T-cell (primary cell): Measurements from ENCODE around the gene DDX20. TPM values are rescaled to one million over a fixed set of nuclear protein-coding genes. Genes with fewer than 3 reads are reported as not detected.

Experiments used
- ATAC-seq, 4 experiments: fragments of 200-7000 bp in 3 of 4; fragments of 150-1000 bp in 1 of 4; cut with Tn5 transposase; replicated peaks in 1 of 4; 1 replicate in 3 of 4; 2 replicates in 1 of 4; pipeline ENCODE4 v1.10.0; 2021; ENCODE audit warnings: moderate library complexity in 3 of 4, mild to moderate bottlenecking in 2 of 4, moderate number of reproducible peaks in 1 of 4
- CTCF ChIA-PET, 2 donors: fragments of 300-600 bp; sonication (Branson Sonifier 250); formaldehyde crosslinking; loops; one replicate each; lab custom pipeline; 2022; ENCODE audit warnings: antibody characterized with exemption in 2 of 2; lab: Charles Lee
- POLR2A ChIA-PET, 2 donors: fragments of 300-600 bp; sonication (Branson Sonifier 250); formaldehyde crosslinking; loops; one replicate each; lab custom pipeline; 2022; ENCODE audit warnings: antibody characterized with exemption in 2 of 2; lab: Charles Lee
- DNase-seq, 35 experiments: peaks; one replicate each; pipeline versions ENCODE4 v3.0.0 to v3.0.0-alpha.2; 2013 to 2023
- H3K27ac ChIP-seq: one replicate; pipeline ENCODE4 v1.5.1; 2013; ENCODE audit warnings: low read length
- H3K27me3 ChIP-seq, 2 experiments: replicated peaks in 1 of 2; 1 replicate in 1 of 2; 2 replicates in 1 of 2; pipeline versions ENCODE4 v1.6.1 to v1.7.0; 2013; ENCODE audit warnings: low read length in 1 of 2, mixed read lengths in 1 of 2; ENCODE audit not compliant: control insufficient read depth in 2 of 2, insufficient read depth in 2 of 2; ENCODE audit errors: extremely low read depth in 1 of 2
- H3K36me3 ChIP-seq, 2 donors: 1 replicate in 1 of 2; 2 replicates in 1 of 2; pipeline versions ENCODE4 v1.6.1 to v1.7.0; 2013; ENCODE audit warnings: low read length in 1 of 2; ENCODE audit not compliant: control insufficient read depth in 2 of 2, insufficient read depth in 1 of 2; ENCODE audit errors: extremely low read depth in 1 of 2
- H3K4me1 ChIP-seq, 2 experiments: 1 replicate in 1 of 2; 2 replicates in 1 of 2; pipeline versions ENCODE4 v1.6.1 to v1.7.0; 2013; ENCODE audit warnings: low read length in 2 of 2, mixed read lengths in 1 of 2; ENCODE audit not compliant: insufficient read depth in 2 of 2, control insufficient read depth in 1 of 2; ENCODE audit errors: extremely low read depth in 1 of 2
- H3K4me3 ChIP-seq, 2 donors: 1 replicate in 1 of 2; 2 replicates in 1 of 2; pipeline versions ENCODE4 v1.5.1 to v1.7.0; 2013; ENCODE audit warnings: mild to moderate bottlenecking in 2 of 2, low read length in 1 of 2, moderate library complexity in 1 of 2; ENCODE audit not compliant: control insufficient read depth in 1 of 2; ENCODE audit errors: extremely low read depth in 1 of 2
- H3K9me3 ChIP-seq: 2 replicates; pipeline ENCODE4 v1.7.0; 2013
- H3K27ac Mint-ChIP-seq, 2 donors: one replicate each; pipeline ENCODE4 v1.8.0; 2020 to 2021; ENCODE audit warnings: mild to moderate bottlenecking in 2 of 2, mixed read lengths in 2 of 2
- H3K27me3 Mint-ChIP-seq, 2 donors: one replicate each; pipeline ENCODE4 v1.8.0; 2021 to 2022; ENCODE audit warnings: mixed read lengths in 2 of 2
- H3K36me3 Mint-ChIP-seq: one replicate; pipeline ENCODE4 v1.8.0; 2021; ENCODE audit warnings: mixed read lengths
- H3K4me1 Mint-ChIP-seq, 3 donors: one replicate each; pipeline ENCODE4 v1.8.0; 2020 to 2022; ENCODE audit warnings: mixed read lengths in 3 of 3, mild to moderate bottlenecking in 1 of 3
- H3K4me3 Mint-ChIP-seq, 3 donors: one replicate each; pipeline ENCODE4 v1.8.0; 2020 to 2022; ENCODE audit warnings: mild to moderate bottlenecking in 3 of 3, mixed read lengths in 3 of 3, moderate library complexity in 3 of 3
- H3K9me3 Mint-ChIP-seq, 3 donors: one replicate each; pipeline ENCODE4 v1.8.0; 2020 to 2022; ENCODE audit warnings: mixed read lengths in 3 of 3
- WGBS: methylation state at CpG from one replicate; pipeline ENCODE4 v1.1.5; 2013; ENCODE audit warnings: missing lambda C conversion rate; ENCODE audit not compliant: insufficient coverage; 5-methylcytosine and 5-hydroxymethylcytosine counted together
- total RNA-seq, 35 experiments: library from RNA in 6 of 35; stranded (reverse) in 6 of 35; fragments of 120-200 nt in 1 of 35; gene quantifications; one replicate each; pipeline versions ENCODE4 v1.2.1 to v1.2.4 and lab custom pipeline; 2013 to 2026

The DDX20 gene
- total RNA-seq, 5 donors from 2014 or later (not counting 1 experiment from before 2014, with no cell fraction given) = 16.7 to 19.8 (median 17.5) TPM

DNA sequence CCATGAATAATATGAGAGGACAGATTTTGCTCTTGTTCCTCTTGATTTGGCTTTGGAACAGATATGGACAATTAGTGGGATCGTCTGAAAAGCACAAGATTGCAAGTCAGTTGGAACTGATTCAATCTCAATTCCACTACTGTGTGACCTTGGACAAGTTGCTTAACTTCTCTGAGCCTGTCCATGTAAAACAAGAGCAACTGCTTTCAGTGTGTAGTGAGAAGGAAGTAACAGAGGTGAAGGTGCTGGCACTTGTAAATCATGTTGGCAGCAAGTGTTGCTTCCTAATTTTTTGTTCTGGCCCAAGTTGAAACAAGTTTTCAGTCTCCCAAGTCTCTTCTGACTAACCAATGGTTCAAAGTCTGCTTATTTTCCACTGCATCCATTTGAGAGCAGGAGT lies 31.8 kb upstream of the DDX20 start:
- CTCF ChIA-PET = interaction anchor here in 1 of 2 donors (1.3 kb wide), 1 partner anchor 31 kb away, joined by 5 read pairs; no protein-coding TSS in a partner anchor
- H3K9me3 Mint-ChIP-seq = no peaks in the 10 kb centered on the region
- Histone ChIP-seq H3K9me3 (no peaks in the 10 kb centered on the region), H3K4me1 (peaks cover 0 to 11% of the 10 kb centered on the region in 2 experiments), H3K27ac (peak overlapping the region; percentile 0), H3K36me3 (peaks cover 0 to 3% of the 10 kb centered on the region in 2 donors), H3K27me3 (no peaks in the 10 kb centered on the region), H3K4me3 (no peak overlapping the region)
- H3K27ac Mint-ChIP-seq = peak overlapping the region; percentile 72 to 82
- peaks cover 16 to 41% (median 22%) of the 10 kb centered on the region in 3 donors for H3K4me1 Mint-ChIP-seq
- ATAC-seq (no peak), DNase-seq (no peak)
- no peaks in the 10 kb centered on the region for H3K27me3 Mint-ChIP-seq
- WGBS = no CpG with 5 or more reads among the region's 1 CpG
- POLR2A ChIA-PET = interaction anchor here in 1 of 2 donors (0.6 kb wide), 1 partner anchor 212 kb away, joined by 3 read pairs; no protein-coding TSS in a partner anchor
- H3K36me3 Mint-ChIP-seq = no peaks in the 10 kb centered on the region
- no peak overlapping the region for H3K4me3 Mint-ChIP-seq

GRCh38 chr1:111725192-111725591 lies 30.5 kb upstream of the DDX20 start:
- no peaks in the 10 kb centered on the region for H3K9me3 Mint-ChIP-seq
- H3K36me3 Mint-ChIP-seq = no peaks in the 10 kb centered on the region
- peaks cover 0 to 11% of the 10 kb centered on the region in 2 experiments for H3K4me1 ChIP-seq
- no peaks in the 10 kb centered on the region for H3K9me3 ChIP-seq
- H3K27me3 ChIP-seq = no peaks in the 10 kb centered on the region
- no peak overlapping the region for H3K4me3 Mint-ChIP-seq
- H3K27ac Mint-ChIP-seq = no peak overlapping the region
- ChIA-PET POLR2A (no interaction called here), CTCF (interaction anchor here in 1 of 2 donors (0.7 kb wide), 1 partner anchor 10 kb away, joined by 3 read pairs; no protein-coding TSS in a partner anchor)
- peaks cover 16 to 37% (median 20%) of the 10 kb centered on the region in 3 donors for H3K4me1 Mint-ChIP-seq
- no peaks in the 10 kb centered on the region for H3K27me3 Mint-ChIP-seq
- no peak overlapping the region for H3K27ac ChIP-seq
- no peak overlapping the region for H3K4me3 ChIP-seq
- DNase-seq (peak in 1 of 35 experiments; percentile 19), ATAC-seq (no peak)
- no peaks in the 10 kb centered on the region for H3K36me3 ChIP-seq
- 94% methylated on average over 5 of the region's 5 CpGs for WGBS

GRCh38 chr1:111727056-111727455 lies 28.6 kb upstream of the DDX20 start:
- Mint-ChIP-seq H3K4me3 (no peak overlapping the region), H3K27me3 (no peaks in the 10 kb centered on the region), H3K27ac (no peak overlapping the region), H3K36me3 (no peaks in the 10 kb centered on the region), H3K9me3 (no peaks in the 10 kb centered on the region), H3K4me1 (peaks cover 16 to 20% (median 19%) of the 10 kb centered on the region in 3 donors)
- no peak overlapping the region for H3K4me3 ChIP-seq
- peaks cover 0 to 11% of the 10 kb centered on the region in 2 experiments for H3K4me1 ChIP-seq
- no peaks in the 10 kb centered on the region for H3K36me3 ChIP-seq
- ATAC-seq (no peak), DNase-seq (no peak)
- ChIA-PET CTCF (no interaction called here), POLR2A (no interaction called here)
- no peaks in the 10 kb centered on the region for H3K9me3 ChIP-seq
- WGBS = 88% methylated on average over 12 of the region's 18 CpGs
- peaks cover 0 to 3% of the 10 kb centered on the region in 2 experiments for H3K27me3 ChIP-seq
- no peak overlapping the region for H3K27ac ChIP-seq

- ChIA-PET CTCF (interaction anchor here in 1 of 2 donors (0.6 kb wide), 1 partner anchor 41 kb away, joined by 3 read pairs; no protein-coding TSS in a partner anchor), POLR2A (interaction anchor here in 1 of 2 donors (0.6 kb wide), 1 partner anchor 158 kb away, joined by 5 read pairs; no protein-coding TSS in a partner anchor)
- ATAC-seq (no peak), DNase-seq (no peak)
- H3K36me3 Mint-ChIP-seq = no peaks in the 10 kb centered on the region
- 67% methylated on average over 3 of the region's 8 CpGs for WGBS
- peaks cover 0 to 6% of the 10 kb centered on the region in 2 experiments for H3K4me1 ChIP-seq
- H3K9me3 Mint-ChIP-seq = no peaks in the 10 kb centered on the region
- no peak overlapping the region for H3K4me3 Mint-ChIP-seq
- no peaks in the 10 kb centered on the region for H3K36me3 ChIP-seq
- no peak overlapping the region for H3K4me3 ChIP-seq
- H3K4me1 Mint-ChIP-seq = peaks cover 0 to 5% (median 0%) of the 10 kb centered on the region in 3 donors
- H3K27me3 ChIP-seq = peaks cover 0 to 13% of the 10 kb centered on the region in 2 experiments
- no peaks in the 10 kb centered on the region for H3K27me3 Mint-ChIP-seq
- H3K27ac ChIP-seq = no peak overlapping the region
- no peaks in the 10 kb centered on the region for H3K9me3 ChIP-seq
- H3K27ac Mint-ChIP-seq = no peak overlapping the region
These were observed 26.3 kb upstream of the DDX20 start for GRCh38 chr1:111729271-111729921.

- Histone ChIP-seq H3K27ac (no peak overlapping the region), H3K9me3 (no peaks in the 10 kb centered on the region), H3K27me3 (peaks cover 0 to 13% of the 10 kb centered on the region in 2 experiments), H3K4me3 (no peak overlapping the region), H3K36me3 (no peaks in the 10 kb centered on the region), H3K4me1 (peaks cover 0 to 6% of the 10 kb centered on the region in 2 experiments)
- no peak for DNase-seq
- WGBS = 94% methylated on average over 6 of the region's 7 CpGs
- H3K4me3 Mint-ChIP-seq = no peak overlapping the region
- no peaks in the 10 kb centered on the region for H3K36me3 Mint-ChIP-seq
- ATAC-seq = no peak
- H3K27me3 Mint-ChIP-seq = no peaks in the 10 kb centered on the region
- no peaks in the 10 kb centered on the region for H3K9me3 Mint-ChIP-seq
- ChIA-PET POLR2A (no interaction called here), CTCF (interaction anchor here in 1 of 2 donors (1.1 kb wide), 1 partner anchor 39 kb away, joined by 4 read pairs; no protein-coding TSS in a partner anchor)
- H3K4me1 Mint-ChIP-seq = peaks cover 0 to 2% (median 0%) of the 10 kb centered on the region in 3 donors
- H3K27ac Mint-ChIP-seq = no peak overlapping the region
These were observed 25.6 kb upstream of the DDX20 start for GRCh38 chr1:111729946-111730681.

DNA sequence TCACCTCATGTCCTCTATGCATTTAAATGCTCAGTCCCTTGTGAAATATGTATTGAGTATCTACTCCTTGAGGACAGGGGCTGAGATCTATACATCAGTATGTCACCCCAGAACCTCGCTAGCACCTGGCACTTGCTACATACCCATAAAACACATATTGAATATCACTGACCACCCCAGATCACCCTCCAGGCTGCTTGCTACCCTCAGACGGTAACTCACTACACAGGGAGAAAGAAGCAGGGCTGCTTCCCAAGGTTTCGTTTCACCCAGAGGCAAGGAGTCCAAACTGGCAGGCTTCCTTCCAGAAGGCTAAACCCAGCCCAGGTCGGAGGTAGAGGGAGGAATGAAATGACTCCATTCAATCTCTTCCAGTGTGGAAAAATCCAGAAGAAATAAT lies 25.0 kb upstream of the DDX20 start:
- H3K4me1 ChIP-seq = peaks cover 0 to 6% of the 10 kb centered on the region in 2 experiments
- CTCF ChIA-PET = interaction anchor here in 1 of 2 donors (1.1 kb wide), 1 partner anchor 38 kb away, joined by 4 read pairs; no protein-coding TSS in a partner anchor
- Mint-ChIP-seq H3K36me3 (no peaks in the 10 kb centered on the region), H3K27me3 (no peaks in the 10 kb centered on the region), H3K9me3 (no peaks in the 10 kb centered on the region), H3K4me1 (peaks cover 0 to 2% (median 0%) of the 10 kb centered on the region in 3 donors), H3K4me3 (no peak overlapping the region), H3K27ac (no peak overlapping the region)
- DNase-seq (no peak), ATAC-seq (no peak)
- H3K27me3 ChIP-seq = peaks cover 0 to 15% of the 10 kb centered on the region in 2 experiments
- no peak overlapping the region for H3K4me3 ChIP-seq
- POLR2A ChIA-PET = no interaction called here
- WGBS = 71% methylated on average over 1 of the region's 4 CpGs
- H3K27ac ChIP-seq = no peak overlapping the region
- H3K36me3 ChIP-seq = no peaks in the 10 kb centered on the region
- no peaks in the 10 kb centered on the region for H3K9me3 ChIP-seq
